ENCODE results near the gene RETREG1. TPM values are rescaled to one million over a fixed set of nuclear protein-coding genes. Genes with fewer than 3 reads are reported as not detected.

The RETREG1 gene
- total RNA-seq, 1 experiment from 2014 or later = 3.4 TPM

DNA sequence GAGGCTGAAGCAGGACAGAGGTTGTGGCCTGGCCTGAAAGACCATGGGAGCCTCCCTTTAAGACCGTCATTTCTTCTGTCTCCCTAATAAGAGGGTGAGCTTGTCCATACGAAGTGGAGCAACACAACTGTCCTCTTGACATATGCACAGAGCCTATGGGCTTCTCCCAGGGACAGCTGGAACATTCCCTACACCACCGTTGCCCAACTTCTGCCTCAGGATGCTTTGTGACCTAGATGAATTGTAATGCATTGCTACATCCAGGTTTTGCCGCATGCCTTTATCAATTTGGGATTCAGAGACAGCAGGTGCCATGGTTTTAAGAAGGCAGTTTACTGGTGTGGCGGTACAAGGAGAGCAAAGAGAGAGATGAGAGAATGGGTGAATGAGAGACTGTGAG is 116.8 kb downstream of the RETREG1 start:
- Histone ChIP-seq H4K91ac (ENCODE audit: insufficient read length, low read depth, low read length) (no peak overlapping the region), H3K27ac (ENCODE audit: insufficient read length, low read depth, low read length) (no peak overlapping the region), H3K27me3 (ENCODE audit: insufficient read depth, low read length) (no peaks in the 10 kb centered on the region), H2AK5ac (ENCODE audit: insufficient read length, low read length) (no peak overlapping the region), H2BK120ac (ENCODE audit: low read depth, low read length, poor library complexity, severe bottlenecking) (no peak overlapping the region), H4K20me1 (ENCODE audit: control insufficient read depth, insufficient read depth, insufficient read length) (no peaks in the 10 kb centered on the region), H3K4ac (ENCODE audit: low read depth, low read length) (no peak overlapping the region), H3K23ac (ENCODE audit: insufficient read length, low read depth, low read length) (no peak overlapping the region), H3K9ac (ENCODE audit: extremely low read depth, insufficient read length, low read length) (no peak overlapping the region), H3K4me2 (ENCODE audit: insufficient read depth, insufficient read length, low read length) (no peak overlapping the region), H3K79me2 (ENCODE audit: insufficient read depth, low read length) (no peaks in the 10 kb centered on the region), H3K56ac (ENCODE audit: insufficient read length, low read depth, low read length) (no peak overlapping the region), H3K79me1 (ENCODE audit: insufficient read depth, low read depth, low read length, poor library complexity, severe bottlenecking) (no peaks in the 10 kb centered on the region), H3K14ac (ENCODE audit: insufficient read depth, low read length) (no peak overlapping the region), H4K5ac (ENCODE audit: insufficient read length, low read depth, low read length) (no peak overlapping the region), H3T11ph (ENCODE audit: low read length) (no peak overlapping the region), H2AFZ (ENCODE audit: low read length) (no peak overlapping the region), H2BK12ac (ENCODE audit: insufficient read length, low read depth, low read length) (no peak overlapping the region), H2BK20ac (ENCODE audit: low read depth, low read length, poor library complexity, severe bottlenecking) (no peak overlapping the region), H3K23me2 (ENCODE audit: insufficient read length, low read depth, low read length, poor library complexity, severe bottlenecking) (no peaks in the 10 kb centered on the region), H3K4me1 (ENCODE audit: insufficient read depth, low read length) (no peaks in the 10 kb centered on the region), H2BK15ac (ENCODE audit: low read depth, low read length) (no peak overlapping the region), H3K18ac (ENCODE audit: insufficient read length, low read depth, low read length) (no peak overlapping the region), H4K8ac (replicated peaks; ENCODE audit: insufficient read length, low read depth, low read length) (no peak overlapping the region), H2BK5ac (ENCODE audit: insufficient read length, low read length) (no peak overlapping the region), H3K9me3 (ENCODE audit: control insufficient read depth, low read depth, low read length) (peaks cover 5% of the 10 kb centered on the region)
- Mint-ChIP-seq H3K27me3 (ENCODE audit: low read depth) (no peaks in the 10 kb centered on the region; the same call in 1 of the 2 replicates), H3K27ac (no peak overlapping the region), H3K4me3 (no peak overlapping the region), H3K36me3 (ENCODE audit: insufficient read depth in 1 of 3, low read depth in 3 of 3) (peaks cover 0 to 14% (median 8%) of the 10 kb centered on the region in 3 experiments; a peak in 6 of 7 replicates), H3K4me1 (no peaks in the 10 kb centered on the region), H3K9me3 (peaks cover 14 to 15% of the 10 kb centered on the region in 2 experiments)
- DNase-seq = no peak
- no CpG with 5 or more reads among the region's 5 CpGs for WGBS (ENCODE audit: extremely low coverage, insufficient read length, low lambda C conversion rate)
- TF ChIP-seq, protein P1, sequence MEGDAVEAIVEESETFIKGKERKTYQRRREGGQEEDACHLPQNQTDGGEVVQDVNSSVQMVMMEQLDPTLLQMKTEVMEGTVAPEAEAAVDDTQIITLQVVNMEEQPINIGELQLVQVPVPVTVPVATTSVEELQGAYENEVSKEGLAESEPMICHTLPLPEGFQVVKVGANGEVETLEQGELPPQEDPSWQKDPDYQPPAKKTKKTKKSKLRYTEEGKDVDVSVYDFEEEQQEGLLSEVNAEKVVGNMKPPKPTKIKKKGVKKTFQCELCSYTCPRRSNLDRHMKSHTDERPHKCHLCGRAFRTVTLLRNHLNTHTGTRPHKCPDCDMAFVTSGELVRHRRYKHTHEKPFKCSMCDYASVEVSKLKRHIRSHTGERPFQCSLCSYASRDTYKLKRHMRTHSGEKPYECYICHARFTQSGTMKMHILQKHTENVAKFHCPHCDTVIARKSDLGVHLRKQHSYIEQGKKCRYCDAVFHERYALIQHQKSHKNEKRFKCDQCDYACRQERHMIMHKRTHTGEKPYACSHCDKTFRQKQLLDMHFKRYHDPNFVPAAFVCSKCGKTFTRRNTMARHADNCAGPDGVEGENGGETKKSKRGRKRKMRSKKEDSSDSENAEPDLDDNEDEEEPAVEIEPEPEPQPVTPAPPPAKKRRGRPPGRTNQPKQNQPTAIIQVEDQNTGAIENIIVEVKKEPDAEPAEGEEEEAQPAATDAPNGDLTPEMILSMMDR (conservative IDR thresholded peaks at IDR 0.05) = no peak
